Rectal smooth muscle tissue (tissue), 1 donor: Measurements from ENCODE around the gene PAK2.

Experiments
- H3K27ac ChIP-seq: one replicate; pipeline ENCODE4 v1.7.0; 2013; ENCODE audit warnings: low read depth, low read length, inconsistent platforms
- H3K27me3 ChIP-seq: one replicate; pipeline ENCODE4 v1.7.0; 2013; ENCODE audit warnings: low read length; ENCODE audit not compliant: control insufficient read depth, insufficient read depth
- H3K36me3 ChIP-seq: one replicate; pipeline ENCODE4 v1.7.0; 2013; ENCODE audit warnings: low read length; ENCODE audit not compliant: control insufficient read depth, insufficient read depth
- H3K4me1 ChIP-seq: one replicate; pipeline ENCODE4 v1.7.0; 2013; ENCODE audit warnings: low read length; ENCODE audit not compliant: control insufficient read depth, insufficient read depth
- H3K4me3 ChIP-seq: one replicate; pipeline ENCODE4 v1.7.0; 2013; ENCODE audit warnings: low read length
- H3K9ac ChIP-seq: one replicate; pipeline ENCODE4 v1.7.0; 2013; ENCODE audit warnings: low read length

Gene PAK2

GRCh38 chr3:196774848-196775422 lies 35.3 kb downstream of the PAK2 start:
- Histone ChIP-seq H3K27ac (no peak overlapping the region), H3K4me3 (no peak overlapping the region), H3K27me3 (no peaks in the 10 kb centered on the region), H3K4me1 (peaks cover 4% of the 10 kb centered on the region), H3K9ac (no peak overlapping the region), H3K36me3 (no peaks in the 10 kb centered on the region)

GRCh38 chr3:196775938-196776337 lies 36.3 kb downstream of the PAK2 start:
- H3K27me3 ChIP-seq = no peaks in the 10 kb centered on the region
- peaks cover 4% of the 10 kb centered on the region for H3K4me1 ChIP-seq
- H3K27ac ChIP-seq = no peak overlapping the region
- H3K36me3 ChIP-seq = no peaks in the 10 kb centered on the region
- H3K4me3 ChIP-seq = no peak overlapping the region
- H3K9ac ChIP-seq = no peak overlapping the region

- H3K36me3 ChIP-seq = no peaks in the 10 kb centered on the region
- peaks cover 4% of the 10 kb centered on the region for H3K4me1 ChIP-seq
- H3K27me3 ChIP-seq = no peaks in the 10 kb centered on the region
- H3K9ac ChIP-seq = no peak overlapping the region
- H3K27ac ChIP-seq = no peak overlapping the region
- no peak overlapping the region for H3K4me3 ChIP-seq
These were observed 38.2 kb downstream of the PAK2 start for GRCh38 chr3:196777836-196778235.

DNA sequence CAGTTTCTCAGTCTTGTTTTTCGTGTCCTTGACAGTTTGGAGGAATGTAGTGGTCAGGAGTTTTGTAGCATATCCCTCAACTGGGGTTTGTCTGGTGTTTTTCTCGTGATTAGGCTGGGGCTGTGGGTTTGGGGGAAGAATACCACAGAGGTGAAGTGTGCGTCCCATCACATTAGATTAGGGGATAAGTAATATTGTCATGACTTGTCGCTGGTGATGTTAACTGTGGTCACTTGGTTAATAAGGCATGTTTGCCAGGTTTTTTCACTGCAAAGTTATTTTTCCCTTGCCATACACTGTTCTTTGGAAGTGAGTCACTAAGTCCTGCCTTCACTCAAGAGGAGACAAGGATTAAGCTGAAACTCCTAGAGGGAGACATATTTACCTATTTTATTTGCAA lies 39.1 kb downstream of the PAK2 start:
- Histone ChIP-seq H3K27ac (peak overlapping the region; percentile 38), H3K9ac (no peak overlapping the region), H3K4me1 (peaks cover 3% of the 10 kb centered on the region)

DNA sequence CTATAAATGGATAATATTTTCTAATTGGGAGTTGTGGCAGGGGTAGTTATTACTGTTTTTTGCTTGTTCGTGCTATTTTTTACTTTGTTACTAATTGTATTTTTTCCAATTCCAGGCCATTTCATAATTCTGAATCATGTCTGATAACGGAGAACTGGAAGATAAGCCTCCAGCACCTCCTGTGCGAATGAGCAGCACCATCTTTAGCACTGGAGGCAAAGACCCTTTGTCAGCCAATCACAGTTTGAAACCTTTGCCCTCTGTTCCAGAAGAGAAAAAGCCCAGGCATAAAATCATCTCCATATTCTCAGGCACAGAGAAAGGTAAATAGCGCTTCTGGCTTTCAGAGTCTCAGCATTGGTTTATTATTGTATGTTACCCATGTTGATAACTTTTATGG lies 42.9 kb downstream of the PAK2 start:
- H3K27me3 ChIP-seq = no peaks in the 10 kb centered on the region
- H3K4me3 ChIP-seq = no peak overlapping the region
- H3K9ac ChIP-seq = no peak overlapping the region
- H3K4me1 ChIP-seq = peaks cover 3% of the 10 kb centered on the region
- H3K36me3 ChIP-seq = peaks cover 5% of the 10 kb centered on the region
- H3K27ac ChIP-seq = no peak overlapping the region

More for the DNA sequence above, 39.1 kb downstream of the PAK2 start:
- H3K4me3 ChIP-seq = no peak overlapping the region
- H3K36me3 ChIP-seq = peaks cover 4% of the 10 kb centered on the region
- H3K27me3 ChIP-seq = no peaks in the 10 kb centered on the region

DNA sequence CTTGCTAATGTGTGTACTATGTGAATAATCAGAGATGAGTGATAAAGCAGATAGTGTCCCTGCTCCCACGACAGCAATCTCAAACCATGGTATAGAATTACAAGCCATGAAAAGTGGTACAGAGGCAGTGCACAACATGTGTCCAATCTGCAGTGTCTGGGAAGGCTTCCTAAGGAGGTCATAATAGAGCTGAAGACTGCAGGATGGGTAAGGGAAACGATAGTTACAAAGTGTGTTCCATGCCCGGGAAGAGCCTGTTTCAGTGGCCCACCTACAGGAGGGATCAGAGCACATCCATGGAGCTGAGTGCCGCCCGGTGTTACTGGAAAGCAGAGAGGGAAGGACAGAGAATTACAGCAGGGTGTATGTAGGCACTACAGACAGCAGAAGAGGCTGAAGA lies 48.9 kb downstream of the PAK2 start:
- no peak overlapping the region for H3K9ac ChIP-seq
- no peak overlapping the region for H3K27ac ChIP-seq
- no peaks in the 10 kb centered on the region for H3K4me1 ChIP-seq
- H3K36me3 ChIP-seq = peaks cover 6% of the 10 kb centered on the region
- no peak overlapping the region for H3K4me3 ChIP-seq
- H3K27me3 ChIP-seq = no peaks in the 10 kb centered on the region

GRCh38 chr3:196789885-196790359 lies 50.3 kb downstream of the PAK2 start:
- Histone ChIP-seq H3K27ac (no peak overlapping the region), H3K4me1 (no peaks in the 10 kb centered on the region), H3K4me3 (no peak overlapping the region), H3K9ac (no peak overlapping the region), H3K36me3 (peaks cover 2% of the 10 kb centered on the region), H3K27me3 (no peaks in the 10 kb centered on the region)

GRCh38 chr3:196790636-196791035 lies 51.0 kb downstream of the PAK2 start:
- H3K9ac ChIP-seq = no peak overlapping the region
- no peaks in the 10 kb centered on the region for H3K27me3 ChIP-seq
- no peak overlapping the region for H3K4me3 ChIP-seq
- H3K4me1 ChIP-seq = no peaks in the 10 kb centered on the region
- H3K27ac ChIP-seq = no peak overlapping the region
- H3K36me3 ChIP-seq = peaks cover 2% of the 10 kb centered on the region

DNA sequence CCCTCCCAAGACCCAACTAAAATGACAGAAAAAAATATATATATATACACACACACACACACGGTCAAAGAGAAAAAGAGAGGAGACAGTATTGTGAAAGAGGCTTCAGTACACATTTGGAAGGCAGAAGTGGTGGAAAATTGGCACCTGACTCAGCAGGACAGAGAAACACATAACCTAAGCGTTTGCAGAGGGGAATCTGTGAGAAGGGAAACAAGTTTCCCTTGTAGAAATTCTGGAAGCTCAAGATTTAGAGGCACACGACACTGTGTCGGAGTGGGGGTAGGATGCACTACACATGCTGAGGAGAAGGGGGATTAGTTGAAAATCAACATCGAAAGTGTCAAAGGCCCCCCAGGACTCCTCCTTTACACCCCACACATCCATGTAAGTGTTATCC lies 53.1 kb downstream of the PAK2 start:
- H3K36me3 ChIP-seq = peaks cover 2% of the 10 kb centered on the region
- no peak overlapping the region for H3K9ac ChIP-seq
- H3K27ac ChIP-seq = no peak overlapping the region
- H3K27me3 ChIP-seq = no peaks in the 10 kb centered on the region
- H3K4me1 ChIP-seq = no peaks in the 10 kb centered on the region
- no peak overlapping the region for H3K4me3 ChIP-seq

DNA sequence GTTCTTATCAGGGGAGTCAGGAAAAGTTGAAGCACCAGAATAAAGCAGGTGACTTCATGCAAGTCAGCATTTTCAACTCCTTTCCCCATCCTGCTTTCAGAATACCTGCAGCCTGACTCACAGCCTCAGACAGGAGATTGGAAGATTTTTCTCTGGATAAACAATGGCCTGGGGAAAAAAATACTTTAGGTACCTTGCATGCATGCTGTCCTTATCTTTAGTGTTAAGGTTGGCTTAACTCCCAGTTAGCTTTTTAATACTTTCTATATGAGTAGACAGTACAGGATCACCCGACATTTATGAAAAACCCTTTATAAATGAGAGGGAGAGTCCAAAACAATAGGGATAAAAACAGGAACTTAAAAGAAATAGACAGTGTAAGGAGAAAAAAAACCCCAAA lies 53.6 kb downstream of the PAK2 start:
- Histone ChIP-seq H3K27ac (no peak overlapping the region), H3K4me1 (no peaks in the 10 kb centered on the region), H3K27me3 (no peaks in the 10 kb centered on the region), H3K36me3 (peaks cover 2% of the 10 kb centered on the region), H3K9ac (no peak overlapping the region), H3K4me3 (no peak overlapping the region)

GRCh38 chr3:196794467-196794866 lies 54.8 kb downstream of the PAK2 start:
- Histone ChIP-seq H3K9ac (no peak overlapping the region), H3K27ac (no peak overlapping the region), H3K4me3 (no peak overlapping the region), H3K27me3 (no peaks in the 10 kb centered on the region), H3K36me3 (peaks cover 2% of the 10 kb centered on the region), H3K4me1 (no peaks in the 10 kb centered on the region)

- no peak overlapping the region for H3K4me3 ChIP-seq
- no peak overlapping the region for H3K27ac ChIP-seq
- H3K9ac ChIP-seq = no peak overlapping the region
- H3K27me3 ChIP-seq = no peaks in the 10 kb centered on the region
- no peaks in the 10 kb centered on the region for H3K36me3 ChIP-seq
- no peaks in the 10 kb centered on the region for H3K4me1 ChIP-seq
These were observed 56.7 kb downstream of the PAK2 start for GRCh38 chr3:196796317-196796716.

- Histone ChIP-seq H3K4me1 (no peaks in the 10 kb centered on the region), H3K27me3 (no peaks in the 10 kb centered on the region), H3K9ac (no peak overlapping the region), H3K36me3 (peaks cover 2% of the 10 kb centered on the region), H3K4me3 (no peak overlapping the region), H3K27ac (no peak overlapping the region)
These were observed 61.2 kb downstream of the PAK2 start for GRCh38 chr3:196800742-196801434.
